Pancreas (tissue), 10 donors: ENCODE measurements around the gene CPNE7. TPM values are rescaled to one million over a fixed set of nuclear protein-coding genes. Genes with fewer than 3 reads are reported as not detected.

ENCODE experiments used
- ATAC-seq, 4 donors: fragments of 200-7000 bp; cut with Tn5 transposase; one replicate each; pipeline versions ENCODE4 v1.8.0 to v1.9.1; 2020; ENCODE audit warnings: mild to moderate bottlenecking in 4 of 4, moderate library complexity in 4 of 4
- DNase-seq, 6 donors: peaks; one replicate each; pipeline ENCODE4 v3.0.0-alpha.2; 2020
- FAIRE-seq: peaks from 2 replicates; lab custom pipeline; 2012; peaks lifted over from hg19 to GRCh38; lab: Jason Lieb, UNC
- H3K27ac ChIP-seq, 4 donors: fragments of 200-600 bp; sonication (generic); 1 replicate in 3 of 4; 2 replicates in 1 of 4; pipeline versions ENCODE4 v1.5.0 to v1.8.0; 2020
- H3K27me3 ChIP-seq, 4 donors: fragments of 200-600 bp; one replicate each; pipeline ENCODE4 v1.8.0; 2021
- H3K36me3 ChIP-seq, 3 donors: fragments of 200-600 bp; sonication (generic) in 1 of 3; one replicate each; pipeline versions ENCODE4 v1.5.0 to v1.8.0; 2020 to 2021
- H3K4me1 ChIP-seq, 3 donors: fragments of 200-600 bp; one replicate each; pipeline ENCODE4 v1.8.0; 2021
- H3K4me3 ChIP-seq, 4 donors: fragments of 200-600 bp; sonication (generic) in 2 of 4; one replicate each; pipeline versions ENCODE4 v1.5.0 to v1.8.0; 2020 to 2021
- H3K9me3 ChIP-seq, 4 donors: fragments of 200-600 bp; one replicate each; pipeline ENCODE4 v1.8.0; 2021
- CTCF ChIP-seq, 4 donors: fragments of 200-600 bp; sonication (generic) in 3 of 4; IDR thresholded peaks; one replicate each; pipeline versions ENCODE4 v1.5.0 to v1.8.0; 2021; ENCODE audit warnings: antibody characterized with exemption in 4 of 4
- WGBS, 2 donors: extraction: QIAGEN DNeasy Blood & Tissue Kit; methylation state at CpG; one replicate each; pipeline ENCODE4 v1.1.7; 2013; 5-methylcytosine and 5-hydroxymethylcytosine counted together
- intact Hi-C, 3 donors: fragments of 100-400 bp; cut with DNase I; formaldehyde crosslinking; loops; one replicate each; pipeline versions ENCODE4 v1.11.1 to v1.14.2; 2022
- polyA plus RNA-seq, 2 donors: library from polyadenylated mRNA; stranded (reverse); fragments of 200-250 nt; gene quantifications; one replicate each; pipeline ENCODE4 v1.2.3, GENCODE V29; 2013
- total RNA-seq, 6 donors: library from RNA; stranded (reverse); fragmentation: NEBNext Ultra II Directional in 4 of 6; extraction: Animal tissue kit (Norgen Biotek cat#: 25700) in 4 of 6; gene quantifications; one replicate each; pipeline versions ENCODE4 v1.2.1 to v1.2.4, GENCODE V29; 2021 to 2023
- donor health status: healthy with polysubstance abuse.
- donor health status: DM: no; HTN: no; CAD: no; lungs with moderate emphysema.
- donor health status: DM: no; HTN: no; CAD: no.
- donor health status: control.
- donor health status: control.
- donor health status: Bipolar disorder and iron deficiency.
- donor health status: DM: yes; HTN: yes; CAD: no.
- donor health status: DM: no; HTN: no; CAD: no.
- donor health status: DM: no; HTN: no; CAD: no.
- donor health status: DM: yes; HTN: yes; CAD: no.

The CPNE7 gene
- total and polyA plus RNA-seq, 8 donors, result 0.12 to 4.5 (median 1.0) TPM

- FAIRE-seq (no peak), ATAC-seq (peak in 3 of 4 donors; percentile 41 to 78 (median 76)), DNase-seq (no peak)
- Histone ChIP-seq H3K4me1 (no peaks in the 10 kb centered on the region), H3K4me3 (no peak overlapping the region), H3K9me3 (no peaks in the 10 kb centered on the region), H3K27ac (peak overlapping the region in 2 of 4 donors; percentile 17 to 23), H3K27me3 (no peaks in the 10 kb centered on the region), H3K36me3 (peaks cover 0 to 64% (median 11%) of the 10 kb centered on the region in 3 donors)
- intact Hi-C loops, result no loop called here
- WGBS, 2 donors, result 73 to 75% methylated on average over 11 of the region's 11 CpGs
- TF ChIP-seq CTCF (IDR thresholded peaks at IDR 0.05), result no peak
Observed at GRCh38 chr16:89534252-89534756, 41.3 kb upstream of the CPNE7 start.

GRCh38 chr16:89536371-89536770 is 39.2 kb upstream of the CPNE7 start:
- FAIRE-seq, result no peak
- Histone ChIP-seq H3K4me1 (no peaks in the 10 kb centered on the region), H3K36me3 (peaks cover 0 to 48% (median 10%) of the 10 kb centered on the region in 3 donors), H3K4me3 (no peak overlapping the region), H3K27me3 (no peaks in the 10 kb centered on the region), H3K9me3 (no peaks in the 10 kb centered on the region), H3K27ac (no peak overlapping the region)
- peak in 1 of 4 donors; percentile 11 for ATAC-seq
- 93 to 96% methylated on average over 13 to 16 of the region's 24 CpGs for WGBS, 2 donors
- TF ChIP-seq CTCF (IDR thresholded peaks at IDR 0.05), result no peak
- DNase-seq, result no peak
- intact Hi-C loops, result no loop called here

GRCh38 chr16:89536886-89537548 is 38.5 kb upstream of the CPNE7 start:
- DNase-seq, result no peak
- H3K27ac ChIP-seq, result no peak overlapping the region
- intact Hi-C loops, result no loop called here
- no peak for FAIRE-seq
- H3K36me3 ChIP-seq, result peaks cover 0 to 46% (median 10%) of the 10 kb centered on the region in 3 donors
- H3K4me3 ChIP-seq, result no peak overlapping the region
- ATAC-seq, result peak in 1 of 4 donors; percentile 18
- no peak for TF ChIP-seq CTCF (IDR thresholded peaks at IDR 0.05)
- H3K27me3 ChIP-seq, result no peaks in the 10 kb centered on the region
- WGBS, 2 donors, result 90 to 92% methylated on average over 36 of the region's 36 CpGs
- H3K9me3 ChIP-seq, result no peaks in the 10 kb centered on the region
- H3K4me1 ChIP-seq, result no peaks in the 10 kb centered on the region

- FAIRE-seq, result no peak
- intact Hi-C loops, result no loop called here
- 91 to 95% methylated on average over 7 of the region's 7 CpGs for WGBS, 2 donors
Observed at GRCh38 chr16:89537549-89537925, 38.0 kb upstream of the CPNE7 start.

More at GRCh38 chr16:89537549-89537925, 38.0 kb upstream of the CPNE7 start:
- Histone ChIP-seq H3K36me3 (peaks cover 0 to 41% (median 10%) of the 10 kb centered on the region in 3 donors), H3K9me3 (no peaks in the 10 kb centered on the region), H3K4me1 (no peaks in the 10 kb centered on the region), H3K27ac (no peak overlapping the region), H3K27me3 (no peaks in the 10 kb centered on the region), H3K4me3 (no peak overlapping the region)
- DNase-seq (no peak), ATAC-seq (no peak)
- no peak for TF ChIP-seq CTCF (IDR thresholded peaks at IDR 0.05)
